Measurements from ENCODE around the gene CEP72.
"Not testable (repeated sequence)": the region's sequence is repeated elsewhere in the genome, so short reads cannot be mapped to it uniquely, and the experiment has no call there.

The CEP72 gene

DNA sequence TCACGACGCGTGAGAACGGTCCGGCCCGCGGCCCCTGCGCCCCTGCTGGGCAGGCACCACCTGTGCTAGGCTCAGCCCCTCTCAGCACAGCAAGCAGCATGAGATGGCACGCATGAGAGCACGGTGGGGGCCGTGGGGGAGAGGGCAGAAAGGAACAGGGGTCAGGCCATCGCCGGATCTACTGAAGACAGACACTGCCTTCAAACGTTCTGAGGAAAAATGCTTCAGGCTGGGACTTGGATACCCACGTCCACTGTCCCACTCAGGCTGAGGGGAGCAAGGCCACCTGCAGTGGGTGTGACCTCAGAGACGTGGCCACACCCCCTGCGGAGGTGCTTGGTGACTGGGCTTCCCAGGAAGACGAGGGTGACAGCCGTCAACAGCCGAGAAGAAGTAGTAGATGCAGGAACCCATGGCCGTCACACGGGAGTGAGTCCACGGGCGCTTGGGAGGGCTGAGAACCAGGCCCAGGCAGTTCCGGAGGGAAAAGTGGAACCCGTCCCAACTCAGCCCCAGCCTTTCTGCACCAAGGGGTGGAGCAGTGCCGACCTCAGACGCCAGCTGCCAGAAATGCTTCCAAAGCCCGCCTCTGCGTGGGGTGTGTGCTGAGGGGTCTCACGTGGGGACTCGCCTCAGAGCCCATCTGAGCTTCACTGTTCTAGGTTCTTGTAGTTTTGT lies 68.1 kb downstream of the CEP72 start:
- in situ Hi-C loops (cut with HindIII; ENCODE audit: low sequenced_read_pairs) = not testable (repeated sequence)

- in situ Hi-C loops (cut with HindIII; ENCODE audit: low sequenced_read_pairs) = not testable (repeated sequence)
Observed at GRCh38 chr5:680836-681235, 68.7 kb downstream of the CEP72 start.

DNA sequence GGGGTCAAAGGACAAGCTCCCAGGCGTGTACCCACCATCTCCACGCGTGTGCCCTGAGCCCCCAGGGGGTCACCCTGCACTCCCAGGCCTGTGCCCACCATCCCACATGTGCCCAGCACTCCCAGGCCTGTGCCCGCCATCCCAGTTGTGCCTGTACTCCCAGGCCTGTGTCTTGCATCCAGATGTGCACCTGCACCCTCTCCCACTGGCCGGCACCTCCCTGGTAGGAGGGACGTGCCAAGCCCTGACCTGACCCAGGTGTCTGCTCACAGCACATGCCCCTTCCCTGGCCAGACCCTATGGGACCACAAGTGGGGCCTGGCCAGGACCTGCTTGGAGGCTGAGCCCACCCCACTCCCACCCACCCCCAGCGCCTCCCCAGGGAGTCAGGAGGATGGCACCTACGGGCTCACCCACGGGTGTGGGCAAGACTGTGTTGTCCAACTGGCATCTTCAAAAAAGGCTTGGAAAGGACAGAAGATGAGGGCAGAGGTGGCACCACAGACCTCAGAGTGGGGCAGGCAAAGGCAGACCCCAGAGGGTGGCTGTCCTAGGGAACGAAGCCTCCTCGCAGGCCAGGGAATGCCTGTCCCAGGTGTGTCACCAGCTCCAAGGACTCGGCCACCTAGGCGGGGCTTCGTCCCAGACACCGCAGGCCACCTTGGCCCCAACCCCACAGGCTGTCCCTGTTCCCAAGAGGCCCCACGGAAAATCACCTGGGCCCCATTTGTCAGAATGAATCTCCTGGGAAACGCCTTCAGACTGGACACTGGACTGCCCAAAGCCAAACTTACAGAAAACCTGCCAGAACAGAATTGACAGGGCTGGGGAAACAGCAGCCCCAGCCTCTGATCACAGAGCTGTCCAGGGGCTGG lies 69.4 kb downstream of the CEP72 start:
- in situ Hi-C loops (cut with HindIII; ENCODE audit: low sequenced_read_pairs) = not testable (repeated sequence)

GRCh38 chr5:682216-682615 lies 70.1 kb downstream of the CEP72 start:
- in situ Hi-C loops (cut with HindIII; ENCODE audit: low sequenced_read_pairs) = not testable (repeated sequence)

DNA sequence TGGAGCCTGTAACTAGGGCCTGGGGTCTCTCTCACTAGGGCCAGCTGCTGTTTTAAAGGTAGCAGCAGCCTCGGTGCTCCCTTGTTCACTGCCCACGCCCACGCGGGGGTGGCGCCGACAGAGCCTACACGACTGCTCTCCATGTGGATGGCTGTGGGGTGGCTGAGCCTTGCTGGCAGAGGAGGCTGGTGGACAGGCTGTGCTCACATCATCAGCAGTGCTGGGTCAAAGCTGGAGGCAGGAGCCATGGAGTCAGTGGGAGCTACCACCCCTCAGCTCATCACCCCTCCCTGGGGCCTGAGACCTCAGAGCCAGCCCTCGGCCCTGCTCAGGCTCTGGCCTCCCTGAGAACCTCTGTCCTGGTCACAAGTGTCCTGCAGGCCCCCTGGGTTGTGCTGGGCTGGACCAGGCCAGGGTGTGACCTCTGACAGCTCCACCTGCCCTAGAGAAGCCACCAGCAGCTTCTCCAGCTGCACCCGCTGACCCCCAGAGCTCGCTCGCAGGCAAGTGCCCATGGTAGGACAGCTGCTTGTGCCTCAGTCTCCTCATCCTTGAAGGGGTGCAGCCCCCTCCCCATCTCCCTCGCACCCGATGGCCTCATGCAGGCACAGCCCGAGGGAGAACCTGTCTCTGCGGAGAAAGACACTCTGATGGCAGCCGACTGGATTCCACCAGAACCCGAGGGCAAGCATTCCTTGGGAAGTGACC lies 70.7 kb downstream of the CEP72 start:
- in situ Hi-C loops (cut with HindIII; ENCODE audit: low sequenced_read_pairs) = not testable (repeated sequence)

DNA sequence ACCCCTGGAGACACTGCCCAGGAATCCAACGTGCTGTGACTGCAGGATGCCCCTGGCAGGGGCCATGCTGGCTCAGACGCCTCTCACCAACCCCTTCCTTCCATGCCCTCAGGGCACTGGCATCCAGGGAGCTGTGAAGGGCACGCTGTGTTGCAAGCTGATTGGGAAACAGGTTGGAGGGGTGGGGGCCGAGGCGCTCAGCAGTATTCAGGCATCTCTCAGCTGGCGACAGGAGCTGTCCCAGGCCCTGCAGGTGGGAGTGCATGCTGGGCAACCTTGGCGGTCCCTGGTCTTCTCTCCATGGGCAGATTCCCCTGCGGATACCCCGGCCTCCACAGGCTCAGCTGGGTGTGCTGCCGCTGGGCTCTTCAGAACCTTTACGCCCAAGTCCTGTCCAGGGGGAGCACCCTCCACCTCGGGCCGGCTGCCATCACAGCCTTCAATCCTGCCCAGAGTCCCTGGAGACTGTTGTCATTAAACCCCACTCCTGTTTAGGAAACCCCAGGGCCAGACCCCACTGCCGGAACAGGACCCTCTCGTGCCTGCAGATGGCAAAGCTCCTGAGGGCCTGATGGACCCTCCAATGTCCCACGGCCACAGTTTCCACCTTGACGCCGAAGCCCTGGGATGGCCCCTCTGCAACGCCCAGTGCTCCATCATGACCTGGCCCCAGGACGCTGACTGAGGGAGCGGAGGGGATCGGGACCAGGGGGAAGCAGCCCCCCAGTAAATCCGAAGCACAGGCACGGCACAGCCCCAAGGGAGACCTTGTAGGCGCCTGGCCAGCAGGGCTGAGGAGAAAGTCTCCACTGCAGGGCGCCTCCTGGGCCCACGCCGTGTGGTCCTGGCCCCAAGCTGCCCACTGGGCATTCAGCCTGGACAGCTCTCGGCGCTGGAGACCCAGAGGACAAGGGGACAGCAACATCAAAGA lies 71.7 kb downstream of the CEP72 start:
- in situ Hi-C loops (cut with HindIII; ENCODE audit: low sequenced_read_pairs) = no loop called here

GRCh38 chr5:684751-685216 lies 72.6 kb downstream of the CEP72 start:
- in situ Hi-C loops (cut with HindIII; ENCODE audit: low sequenced_read_pairs) = no loop called here

DNA sequence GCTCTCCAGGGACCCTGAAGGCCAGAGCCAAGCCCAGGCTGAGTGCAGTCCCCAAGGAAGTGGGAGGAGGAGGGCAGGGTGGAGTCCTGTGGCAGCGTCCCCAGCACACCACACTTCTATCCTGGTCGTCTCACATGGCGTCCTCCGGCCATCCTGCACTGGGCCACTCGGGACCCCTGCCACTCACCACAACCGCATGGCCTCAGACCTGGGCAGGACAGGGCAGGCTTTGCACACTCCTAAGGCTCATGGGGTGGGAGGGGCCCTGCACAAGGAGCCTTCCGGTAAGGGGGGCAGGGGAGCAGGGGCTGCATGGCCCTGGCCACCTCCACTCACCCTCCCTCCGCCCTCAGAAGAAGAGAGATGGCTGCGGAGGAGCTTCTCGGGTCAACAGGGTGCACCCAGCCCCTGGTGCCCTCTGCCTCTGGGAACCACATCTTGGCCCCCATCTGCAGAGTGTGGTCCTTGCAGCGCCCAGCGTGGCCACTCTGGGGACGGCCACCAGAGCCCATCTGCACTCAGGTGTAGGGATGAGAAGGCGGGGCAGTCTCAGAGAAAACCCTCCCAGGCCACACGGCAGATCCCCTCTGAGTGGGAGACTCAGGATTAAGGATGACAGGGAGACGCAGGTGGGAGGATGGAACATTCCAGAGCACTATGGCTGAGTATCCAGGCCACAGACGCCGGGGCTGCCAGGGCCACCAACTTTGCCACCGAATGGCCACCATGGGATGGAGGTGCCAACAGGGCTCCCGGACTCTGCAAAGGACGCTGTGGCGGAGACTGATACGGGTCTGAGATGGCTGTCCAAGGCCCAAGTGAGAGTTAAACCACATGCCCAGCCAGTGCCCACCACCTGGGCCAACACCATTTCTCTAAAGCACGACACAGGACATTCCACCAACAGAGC lies 73.4 kb downstream of the CEP72 start:
- in situ Hi-C loops (cut with HindIII; ENCODE audit: low sequenced_read_pairs) = no loop called here

DNA sequence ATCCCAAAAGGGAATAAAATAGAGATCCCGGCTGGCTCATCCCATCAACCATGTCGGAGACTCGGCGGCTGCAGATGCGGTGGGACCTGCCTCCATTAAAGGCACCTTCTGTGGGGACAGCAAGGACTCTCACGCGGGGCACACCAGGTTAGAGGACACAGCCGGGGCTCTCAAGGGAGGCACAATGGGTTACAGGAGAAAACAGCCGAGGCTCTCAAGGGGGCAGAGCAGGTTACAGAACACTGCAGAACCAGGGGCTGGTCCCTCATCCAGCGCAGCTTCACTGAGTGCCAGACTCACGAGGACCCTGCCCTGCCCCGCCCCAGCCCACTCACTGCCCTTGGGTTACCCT lies 74.0 kb downstream of the CEP72 start:
- in situ Hi-C loops (cut with HindIII; ENCODE audit: low sequenced_read_pairs) = not testable (repeated sequence)

GRCh38 chr5:686936-687335 lies 74.8 kb downstream of the CEP72 start:
- in situ Hi-C loops (cut with HindIII; ENCODE audit: low sequenced_read_pairs) = not testable (repeated sequence)

GRCh38 chr5:688348-689010 lies 76.3 kb downstream of the CEP72 start:
- in situ Hi-C loops (cut with HindIII; ENCODE audit: low sequenced_read_pairs) = not testable (repeated sequence)

- in situ Hi-C loops (cut with HindIII; ENCODE audit: low sequenced_read_pairs) = not testable (repeated sequence)
Observed at GRCh38 chr5:690293-690692, 78.2 kb downstream of the CEP72 start.

DNA sequence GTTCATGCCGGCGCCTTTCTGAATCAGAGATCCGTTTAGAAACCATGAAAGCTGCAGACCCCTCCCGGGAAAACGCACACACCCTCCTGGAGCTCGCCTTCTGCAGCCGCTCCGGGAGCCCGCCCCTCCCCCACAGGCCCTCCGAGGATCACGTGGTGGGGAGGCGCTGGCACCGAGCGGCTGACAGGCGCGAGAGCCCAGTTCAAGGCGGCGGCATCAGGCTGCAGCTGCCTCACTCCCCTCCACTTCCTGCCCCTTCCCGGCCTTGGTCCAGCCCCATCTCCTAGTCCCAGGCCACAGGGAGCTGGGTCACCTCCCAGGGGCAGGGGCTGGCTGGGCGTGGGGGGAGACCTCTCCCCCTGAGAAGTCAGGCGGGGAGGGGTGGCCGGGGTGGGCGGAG lies 78.9 kb downstream of the CEP72 start:
- in situ Hi-C loops (cut with HindIII; ENCODE audit: low sequenced_read_pairs) = not testable (repeated sequence)

- in situ Hi-C loops (cut with HindIII; ENCODE audit: low sequenced_read_pairs) = no loop called here
Observed at GRCh38 chr5:691817-692528, 79.8 kb downstream of the CEP72 start.

GRCh38 chr5:692529-693041 lies 80.4 kb downstream of the CEP72 start:
- in situ Hi-C loops (cut with HindIII; ENCODE audit: low sequenced_read_pairs) = not testable (repeated sequence)

- in situ Hi-C loops (cut with HindIII; ENCODE audit: low sequenced_read_pairs) = not testable (repeated sequence)
Observed at GRCh38 chr5:693271-694041, 81.3 kb downstream of the CEP72 start, which contains the start of gene TPPP. Gene TPPP, minus strand, starts transcription at chr5:693352. Its CDS starts 15,292 bp downstream, at chr5:678060.

GRCh38 chr5:694042-694431 lies 81.9 kb downstream of the CEP72 start:
- in situ Hi-C loops (cut with HindIII; ENCODE audit: low sequenced_read_pairs) = not testable (repeated sequence)

All from DLD1 (cell line).